Fibroblast of lung (primary cell): ENCODE results near the gene TRIM24. TPM values are rescaled to one million over a fixed set of nuclear protein-coding genes. Genes with fewer than 3 reads are reported as not detected.

Experiments used
- DNase-seq, 2 donors: peaks; one replicate each; pipeline versions ENCODE4 v3.0.0 to v3.0.0-alpha.2; 2010; ENCODE audit warnings: low read depth in 2 of 2
- H2AFZ ChIP-seq: 2 replicates; pipeline ENCODE4 v1.5.1; 2012; ENCODE audit warnings: low read length, control low read depth, inconsistent platforms
- H3K27ac ChIP-seq: 2 replicates; pipeline ENCODE4 v1.5.1; 2011; ENCODE audit warnings: low read length, control low read depth; ENCODE audit not compliant: insufficient read depth
- H3K27me3 ChIP-seq: 2 replicates; pipeline ENCODE4 v1.5.1; 2011; ENCODE audit warnings: mild to moderate bottlenecking, low read length; ENCODE audit not compliant: control insufficient read depth, insufficient read depth
- H3K36me3 ChIP-seq: 2 replicates; pipeline ENCODE4 v1.5.1; 2011; ENCODE audit warnings: low read length; ENCODE audit not compliant: control insufficient read depth, insufficient read depth
- H3K4me1 ChIP-seq: 2 replicates; pipeline ENCODE4 v1.5.1; 2011; ENCODE audit warnings: low read length; ENCODE audit not compliant: control insufficient read depth, insufficient read depth; ENCODE audit errors: extremely low read depth
- H3K4me2 ChIP-seq: 2 replicates; pipeline ENCODE4 v1.5.1; 2011; ENCODE audit warnings: low read length, control low read depth; ENCODE audit not compliant: insufficient read depth; ENCODE audit errors: extremely low read depth
- H3K4me3 ChIP-seq, 4 experiments: fragments of 200-600 bp in 1 of 4; sonication (generic) in 1 of 4; replicated peaks in 1 of 4; 2 replicates each; pipeline ENCODE4 v1.5.1; 2011 to 2016; ENCODE audit warnings: low read length in 4 of 4, low read depth in 3 of 4, mild to moderate bottlenecking in 3 of 4, control low read depth in 2 of 4, inconsistent platforms in 1 of 4, mixed read lengths in 1 of 4; ENCODE audit not compliant: insufficient read depth in 1 of 4; ENCODE audit errors: control extremely low read depth in 1 of 4
- H3K79me2 ChIP-seq: 2 replicates; pipeline ENCODE4 v1.5.1; 2012; ENCODE audit warnings: mild to moderate bottlenecking, low read length, inconsistent platforms; ENCODE audit not compliant: control insufficient read depth, insufficient read depth
- H3K9ac ChIP-seq: 2 replicates; pipeline ENCODE4 v1.5.1; 2011; ENCODE audit warnings: mild to moderate bottlenecking, low read length, control low read depth; ENCODE audit not compliant: insufficient read depth
- H3K9me3 ChIP-seq: 2 replicates; pipeline ENCODE4 v1.5.1; 2012; ENCODE audit warnings: low read depth, low read length; ENCODE audit not compliant: control insufficient read depth, insufficient read depth
- H4K20me1 ChIP-seq: 2 replicates; pipeline ENCODE4 v1.5.1; 2011; ENCODE audit warnings: low read length; ENCODE audit not compliant: control insufficient read depth, insufficient read depth; ENCODE audit errors: extremely low read depth
- CTCF ChIP-seq, 2 donors: IDR thresholded peaks in 1 of 2; conservative IDR thresholded peaks in 1 of 2; 1 replicate in 1 of 2; 2 replicates in 1 of 2; pipeline ENCODE4 v1.5.1; 2011 to 2012; ENCODE audit warnings: low read length in 2 of 2, control low read depth in 1 of 2, inconsistent platforms in 1 of 2, low read depth in 1 of 2, mild to moderate bottlenecking in 1 of 2
- EZH2 ChIP-seq: IDR thresholded peaks from 2 replicates; pipeline ENCODE4 v1.5.1; 2012; ENCODE audit warnings: low read length, control low read depth, mild to moderate bottlenecking; ENCODE audit errors: missing control alignments
- polyA plus RNA-seq, 2 donors: library from polyadenylated mRNA; depleted of rRNA in 1 of 2; stranded (reverse) in 1 of 2; unstranded in 1 of 2; fragments of >200 nt; gene quantifications; 2 replicates each; pipeline ENCODE4 v1.2.1, GENCODE V29; 2011 to 2012; ENCODE audit warnings: missing spikeins in 1 of 2
- total RNA-seq: library from RNA; depleted of rRNA; stranded (reverse); fragments of >200 nt; gene quantifications from 2 replicates; pipeline ENCODE4 v1.2.1, GENCODE V29; 2014

Gene TRIM24
- total and polyA plus RNA-seq, 2 donors (not counting 1 experiment from before 2014, with no cell fraction given), result 5.9 to 7.9 TPM

GRCh38 chr7:138506764-138507163 is 46.7 kb downstream of the TRIM24 start:
- Histone ChIP-seq H3K79me2 (peaks cover 2% of the 10 kb centered on the region), H2AFZ (no peak overlapping the region), H3K4me3 (no peak overlapping the region), H3K9ac (no peak overlapping the region), H4K20me1 (no peaks in the 10 kb centered on the region), H3K27ac (no peak overlapping the region), H3K27me3 (no peaks in the 10 kb centered on the region), H3K4me1 (no peaks in the 10 kb centered on the region), H3K4me2 (no peak overlapping the region), H3K9me3 (no peaks in the 10 kb centered on the region), H3K36me3 (no peaks in the 10 kb centered on the region)
- TF ChIP-seq CTCF (conservative IDR thresholded peaks at IDR 0.05 in 1 of 2, IDR thresholded peaks at IDR 0.05 in 1 of 2; ENCODE audit: low read depth in 1 of 2, low read length in 2 of 2) (no peak), EZH2 (no peak)
- no peak for DNase-seq

GRCh38 chr7:138510003-138510402 is 49.9 kb downstream of the TRIM24 start:
- Histone ChIP-seq H3K9ac (no peak overlapping the region), H3K27me3 (no peaks in the 10 kb centered on the region), H3K79me2 (no peaks in the 10 kb centered on the region), H3K9me3 (no peaks in the 10 kb centered on the region), H3K36me3 (no peaks in the 10 kb centered on the region), H3K4me1 (no peaks in the 10 kb centered on the region), H2AFZ (no peak overlapping the region), H3K4me3 (no peak overlapping the region), H3K27ac (no peak overlapping the region), H3K4me2 (no peak overlapping the region), H4K20me1 (no peaks in the 10 kb centered on the region)
- TF ChIP-seq EZH2, result no peak
- no peak for TF ChIP-seq CTCF (conservative IDR thresholded peaks at IDR 0.05 in 1 of 2, IDR thresholded peaks at IDR 0.05 in 1 of 2; ENCODE audit: low read depth in 1 of 2, low read length in 2 of 2)
- no peak for DNase-seq

- Histone ChIP-seq H3K27me3 (no peaks in the 10 kb centered on the region), H3K4me1 (no peaks in the 10 kb centered on the region), H2AFZ (no peak overlapping the region), H3K27ac (no peak overlapping the region), H3K36me3 (no peaks in the 10 kb centered on the region), H4K20me1 (no peaks in the 10 kb centered on the region), H3K9me3 (no peaks in the 10 kb centered on the region), H3K4me2 (no peak overlapping the region), H3K9ac (no peak overlapping the region), H3K79me2 (no peaks in the 10 kb centered on the region), H3K4me3 (no peak overlapping the region)
- TF ChIP-seq CTCF (conservative IDR thresholded peaks at IDR 0.05 in 1 of 2, IDR thresholded peaks at IDR 0.05 in 1 of 2; ENCODE audit: low read depth in 1 of 2, low read length in 2 of 2) (no peak), EZH2 (no peak)
- no peak for DNase-seq
Measured at GRCh38 chr7:138512092-138512858, 52.2 kb downstream of the TRIM24 start.
